NCI-H446 (cell line): Measurements from ENCODE around the gene ABTB1.
A peak's percentile ranks its signal among the peaks of the same experiment; 100 is the strongest.

Experiments used
- DNase-seq, 2 experiments: peaks; one replicate each; lab custom pipeline; 2025; lab: John Stamatoyannopoulos, UW

The ABTB1 gene

DNA sequence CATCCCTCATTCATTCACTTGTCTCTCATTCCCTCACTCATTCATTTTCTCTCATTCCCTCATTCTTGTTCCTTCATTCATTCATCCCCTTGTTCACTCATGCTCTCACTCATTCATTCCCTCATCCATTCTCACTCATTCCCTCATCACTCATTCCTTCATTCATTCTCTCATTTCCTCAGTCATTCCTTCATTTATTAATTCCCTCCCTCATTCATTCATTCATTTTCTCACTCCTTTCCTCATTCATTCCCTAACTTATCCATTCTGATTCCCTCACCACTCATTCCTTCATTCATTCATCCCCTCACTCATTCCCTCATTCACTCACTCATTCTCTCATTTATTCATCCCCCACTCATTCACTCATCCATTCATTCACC lies 13.8 kb downstream of the ABTB1 start:
- DNase-seq: no peak

GRCh38 chr3:127687228-127687737 lies 14.5 kb downstream of the ABTB1 start:
- no peak for DNase-seq

DNA sequence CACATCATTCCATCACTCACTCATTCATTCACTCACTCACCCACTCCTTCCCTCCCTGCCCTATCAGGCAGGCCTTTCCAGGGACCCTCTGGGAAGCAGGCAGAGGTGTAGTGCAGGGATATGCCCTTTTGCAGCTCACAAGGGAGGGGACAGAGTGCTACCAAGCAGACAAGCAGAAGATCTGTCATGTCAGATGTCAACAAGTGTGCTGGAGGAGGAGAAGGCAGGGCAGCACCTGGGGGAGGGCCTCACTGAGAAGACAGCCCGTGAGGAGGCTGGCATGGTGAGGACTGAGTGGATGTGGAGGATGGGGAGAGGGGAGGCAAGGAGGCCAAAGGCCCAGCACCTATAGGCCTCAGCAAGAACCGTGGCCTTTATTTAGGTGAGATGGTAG lies 15.3 kb downstream of the ABTB1 start:
- DNase-seq: no peak

GRCh38 chr3:127688416-127689265 lies 15.9 kb downstream of the ABTB1 start:
- peak; percentile 77 to 97 for DNase-seq

DNA sequence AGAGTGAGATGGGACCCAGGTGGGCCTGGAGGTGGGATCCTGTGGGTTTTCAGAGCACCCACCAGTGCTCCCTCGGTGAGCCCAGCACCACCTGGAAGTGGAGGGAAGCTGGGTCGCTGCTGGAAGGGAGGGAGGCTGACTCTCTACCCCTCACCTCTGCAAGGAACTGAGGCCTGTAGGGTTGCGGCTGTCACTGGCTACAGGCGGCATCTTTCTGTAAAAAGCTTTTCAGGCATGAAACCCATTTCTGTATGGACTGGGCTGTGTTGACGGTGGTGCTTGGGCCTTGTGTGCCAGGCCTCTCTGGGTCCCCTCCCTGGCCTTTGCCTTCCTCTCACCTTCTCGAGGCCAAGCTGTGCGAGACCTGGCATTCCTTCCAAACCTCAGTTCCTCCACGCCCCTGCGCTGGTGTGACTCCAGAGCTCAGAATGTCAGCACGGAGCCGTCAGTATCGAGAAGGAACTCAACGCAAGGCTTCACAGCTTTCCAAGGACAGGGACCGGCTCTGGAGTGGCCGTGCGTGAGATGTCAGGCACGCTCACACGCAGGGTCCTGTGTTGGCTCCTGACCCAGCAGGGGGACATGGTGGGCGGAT lies 16.6 kb downstream of the ABTB1 start:
- no peak for DNase-seq

- DNase-seq: peak in 1 of 2 experiments; percentile 61
Observed at GRCh38 chr3:127690106-127690505, 17.4 kb downstream of the ABTB1 start.

GRCh38 chr3:127690823-127691452 lies 18.2 kb downstream of the ABTB1 start:
- DNase-seq: peak; percentile 20 to 65

- DNase-seq: no peak
Observed at GRCh38 chr3:127691489-127691888, 18.7 kb downstream of the ABTB1 start.

GRCh38 chr3:127691974-127692373 lies 19.2 kb downstream of the ABTB1 start:
- DNase-seq: no peak

- no peak for DNase-seq
Observed at GRCh38 chr3:127692501-127693335, 20.0 kb downstream of the ABTB1 start.

DNA sequence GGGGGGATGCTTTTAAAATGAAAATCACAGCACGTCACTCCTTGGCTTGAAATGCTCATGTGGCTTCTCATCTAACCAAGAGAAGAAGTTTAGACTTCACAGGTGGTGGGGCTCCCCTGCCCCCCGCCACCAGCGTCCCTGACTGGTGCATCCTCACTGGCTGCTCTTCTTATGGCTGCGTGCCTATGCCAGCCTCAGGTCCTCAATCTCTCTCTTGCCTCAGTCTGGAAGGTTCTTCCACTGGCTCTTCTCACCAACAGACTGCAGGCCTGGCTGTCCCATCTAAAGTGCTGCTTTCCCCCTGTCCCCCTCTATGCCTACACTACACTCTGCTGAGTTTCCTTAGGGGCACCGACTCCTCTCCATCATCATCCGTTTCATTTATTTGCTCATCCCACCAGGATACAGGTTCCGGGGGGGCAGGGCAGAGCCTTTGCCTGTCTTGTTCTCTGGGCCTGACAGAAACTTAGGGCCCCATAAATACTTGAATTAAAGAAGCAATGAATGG lies 20.6 kb downstream of the ABTB1 start:
- DNase-seq: no peak

DNA sequence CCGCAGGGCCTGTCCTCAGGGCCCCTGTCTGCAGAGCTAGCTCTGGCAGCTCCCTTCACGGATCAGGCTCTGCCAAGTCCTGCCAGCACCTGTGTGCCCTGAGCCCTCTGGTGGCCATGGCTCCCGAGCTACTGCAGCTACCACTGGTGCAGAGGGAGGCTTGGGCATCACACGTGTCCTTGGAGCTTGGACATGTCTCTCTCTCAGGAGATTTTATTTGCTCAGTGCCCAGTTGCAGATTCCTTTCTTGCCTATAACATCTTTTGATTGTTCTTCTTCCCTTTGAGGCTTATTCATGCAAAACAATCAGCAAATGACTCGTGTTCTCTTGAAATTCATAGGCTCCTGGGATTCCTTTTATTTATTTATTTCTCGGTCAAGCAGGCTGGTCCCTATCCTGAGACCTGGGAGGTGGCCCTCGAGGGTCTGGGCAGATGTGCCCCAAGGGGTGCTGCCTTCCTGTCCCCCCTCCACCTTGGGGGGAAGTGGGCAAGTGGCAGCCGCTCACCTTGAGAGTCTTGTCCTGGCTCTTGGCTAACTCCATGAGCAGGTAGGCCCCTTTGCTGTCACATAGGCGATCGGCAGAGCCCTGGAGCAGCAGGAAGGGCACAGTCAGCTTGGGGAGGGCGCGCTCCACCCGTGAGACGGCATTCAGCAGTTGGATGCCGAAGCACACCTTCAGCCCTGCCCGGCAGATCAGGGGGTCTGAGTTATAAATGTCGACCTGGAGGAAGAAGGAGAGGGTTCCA lies 21.9 kb downstream of the ABTB1 start:
- DNase-seq: peak; percentile 41 to 74

DNA sequence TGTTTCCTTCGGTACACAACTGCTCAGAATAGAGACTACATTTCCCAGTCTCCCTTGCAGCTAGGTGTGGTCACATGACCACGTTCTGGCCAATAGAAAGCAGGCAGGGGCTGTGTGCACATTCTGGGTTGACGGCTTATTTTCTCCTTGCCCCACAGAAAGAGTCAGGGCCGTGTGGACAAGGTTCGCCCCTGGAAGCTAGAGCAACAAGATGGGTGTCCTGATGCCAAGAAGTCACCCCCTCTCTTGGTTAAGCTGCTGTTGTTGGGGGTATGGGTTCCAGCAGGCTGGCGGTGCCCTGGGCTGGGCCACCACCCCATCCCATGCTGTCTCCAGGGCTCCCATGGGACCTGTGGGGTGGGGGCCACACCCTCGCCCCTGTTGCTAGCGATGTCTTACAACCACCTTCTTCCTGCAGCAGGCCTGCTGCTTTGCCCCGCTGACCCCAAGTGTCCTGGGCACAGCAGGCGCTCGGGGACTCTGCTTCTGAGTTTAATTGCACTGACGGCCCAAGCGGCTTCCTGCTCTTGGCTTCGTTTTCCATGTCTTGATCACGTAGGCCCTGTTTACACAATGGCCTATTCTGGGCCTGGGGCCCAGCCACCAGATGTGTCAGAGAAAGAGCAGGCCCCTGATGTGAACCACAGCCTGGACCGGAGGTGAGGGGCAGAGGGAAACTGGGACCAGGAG lies 24.9 kb downstream of the ABTB1 start:
- peak; percentile 95 to 97 for DNase-seq

- no peak for DNase-seq
Observed at GRCh38 chr3:127698286-127698685, 25.5 kb downstream of the ABTB1 start.

GRCh38 chr3:127698691-127699415 lies 26.1 kb downstream of the ABTB1 start:
- no peak for DNase-seq

- DNase-seq: no peak
Observed at GRCh38 chr3:127699416-127700300, 26.9 kb downstream of the ABTB1 start.

DNA sequence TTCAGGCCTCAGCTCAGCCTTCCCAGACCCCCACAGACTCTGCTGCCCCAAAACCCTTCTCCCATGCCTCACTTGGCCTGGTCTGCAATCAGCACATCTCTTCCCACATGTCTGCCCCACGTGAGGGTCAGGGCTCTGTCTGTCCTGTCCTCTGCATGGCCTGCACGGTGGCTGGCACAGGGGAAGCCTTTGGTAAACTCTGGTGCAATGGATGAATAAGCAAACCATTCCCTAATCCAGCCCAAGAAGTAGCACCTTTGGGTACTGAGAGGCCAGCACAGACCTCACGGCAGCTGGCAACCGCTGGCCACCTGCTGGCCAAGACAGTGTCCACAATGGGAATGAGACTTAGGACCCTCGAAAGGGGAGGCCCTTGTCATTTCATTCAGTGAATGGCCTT lies 27.7 kb downstream of the ABTB1 start:
- DNase-seq: no peak

GRCh38 chr3:127701280-127701911 lies 28.6 kb downstream of the ABTB1 start:
- no peak for DNase-seq
